ENCODE measurements around the gene SLC35A4.
"Not testable (repeated sequence)": the region's sequence is repeated elsewhere in the genome, so short reads cannot be mapped to it uniquely, and the experiment has no call there.

The SLC35A4 gene

DNA sequence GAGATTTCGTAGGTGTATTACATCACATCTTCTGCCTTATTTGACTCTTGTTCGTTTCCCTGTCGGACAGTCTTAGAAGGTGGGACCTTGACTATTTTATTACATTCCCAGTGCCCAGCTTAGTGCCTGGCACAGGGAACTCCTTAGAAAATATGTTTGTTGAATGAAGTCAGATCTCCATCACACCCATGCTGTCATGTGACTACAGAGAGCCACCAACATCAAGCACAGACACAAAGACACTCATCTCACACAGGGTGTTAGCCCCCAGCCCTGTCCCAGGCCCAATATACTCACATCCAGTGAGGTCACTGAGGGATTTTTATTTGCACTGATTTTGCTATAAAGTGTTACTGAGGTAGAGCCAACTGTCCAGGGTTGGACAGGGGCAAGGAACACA, 6.7 kb upstream of the SLC35A4 start:
- no peak for DNase-seq (ENCODE audit: insufficient read length, low spot score)
- peak; percentile 48 for FAIRE-seq

DNA sequence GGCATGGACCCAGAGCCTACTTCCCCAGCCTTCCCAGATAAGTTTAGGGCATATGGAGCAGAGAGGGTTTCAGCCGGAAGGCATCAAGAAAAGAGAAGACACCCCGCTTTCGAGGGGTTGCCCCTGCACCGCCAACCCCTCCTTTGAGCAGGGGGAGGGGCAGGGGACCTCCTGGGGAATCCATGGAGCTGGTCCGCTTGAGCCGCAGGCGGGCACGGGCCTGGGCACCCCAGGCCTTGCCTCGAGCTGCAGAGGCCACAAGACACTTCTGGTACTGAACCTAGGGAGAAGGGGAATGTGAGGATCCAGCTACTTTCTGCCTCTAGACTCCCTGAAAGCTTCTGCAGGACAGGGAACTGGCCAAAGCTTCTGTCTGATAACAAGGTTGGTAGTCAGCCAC, 6.1 kb upstream of the SLC35A4 start:
- FAIRE-seq (no peak), DNase-seq (ENCODE audit: insufficient read length, low spot score) (no peak)

- FAIRE-seq (no peak), DNase-seq (ENCODE audit: insufficient read length, low spot score) (no peak)
These were observed 4.4 kb upstream of the SLC35A4 start for GRCh38 chr5:140560227-140560626.

DNA sequence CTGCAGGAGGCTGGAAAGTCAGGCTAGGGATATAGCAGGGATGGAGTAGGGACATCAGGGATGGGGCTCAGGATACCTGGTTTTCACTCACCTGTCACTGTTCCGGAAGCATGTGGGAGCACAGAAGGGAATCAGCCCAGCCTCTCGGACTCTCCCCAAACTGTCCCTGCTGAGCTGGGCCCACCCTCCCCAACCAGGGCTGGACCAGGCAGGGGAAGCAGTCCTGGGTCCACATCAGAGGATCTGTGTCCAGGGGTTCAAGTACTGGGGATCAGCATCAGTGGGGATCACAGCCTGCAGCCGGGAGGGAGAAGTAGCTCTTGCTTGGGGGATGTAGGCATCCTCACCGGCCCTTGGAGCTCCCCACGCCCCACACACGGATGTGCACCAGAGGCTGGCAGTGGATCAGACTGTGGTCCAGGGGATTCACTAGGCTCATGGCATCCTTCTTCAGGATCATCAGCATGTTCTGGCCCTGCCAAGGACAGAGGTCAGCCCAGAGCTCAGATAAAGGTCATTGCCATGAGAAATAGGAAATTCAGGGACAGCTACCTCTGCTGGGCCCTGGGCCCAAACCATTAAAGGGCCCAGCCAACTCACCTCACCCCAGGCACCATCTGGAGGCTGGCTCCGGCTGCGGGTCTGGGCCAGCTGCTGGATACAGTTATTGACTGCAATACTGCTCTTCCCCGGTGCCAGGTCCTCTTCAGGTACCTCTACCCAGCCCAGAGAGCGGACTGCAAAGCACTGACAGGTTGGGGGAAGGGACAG, 2.7 kb upstream of the SLC35A4 start:
- FAIRE-seq, result no peak
- DNase-seq (ENCODE audit: insufficient read length, low spot score), result no peak

DNA sequence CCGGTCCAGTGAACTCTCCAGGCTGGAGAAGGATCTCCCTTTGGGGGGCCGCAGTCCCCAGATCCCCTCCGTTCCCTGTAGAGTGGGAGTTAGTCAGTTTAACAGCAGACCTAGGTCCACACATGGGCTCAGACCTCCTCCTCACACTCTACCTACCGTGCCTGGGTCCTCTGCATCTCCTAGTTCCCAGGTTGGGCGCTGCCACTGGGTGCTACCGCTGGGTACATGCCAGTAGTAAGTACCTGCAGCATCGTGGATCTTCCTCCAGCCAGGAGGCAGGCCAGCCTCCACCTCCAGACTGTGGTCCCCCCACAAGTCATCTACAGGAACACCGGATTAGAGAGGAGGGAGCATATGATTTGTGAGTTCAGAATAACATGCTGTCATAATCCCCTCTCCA, 1.0 kb upstream of the SLC35A4 start:
- FAIRE-seq, result no peak
- DNase-seq (ENCODE audit: insufficient read length, low spot score), result no peak

DNA sequence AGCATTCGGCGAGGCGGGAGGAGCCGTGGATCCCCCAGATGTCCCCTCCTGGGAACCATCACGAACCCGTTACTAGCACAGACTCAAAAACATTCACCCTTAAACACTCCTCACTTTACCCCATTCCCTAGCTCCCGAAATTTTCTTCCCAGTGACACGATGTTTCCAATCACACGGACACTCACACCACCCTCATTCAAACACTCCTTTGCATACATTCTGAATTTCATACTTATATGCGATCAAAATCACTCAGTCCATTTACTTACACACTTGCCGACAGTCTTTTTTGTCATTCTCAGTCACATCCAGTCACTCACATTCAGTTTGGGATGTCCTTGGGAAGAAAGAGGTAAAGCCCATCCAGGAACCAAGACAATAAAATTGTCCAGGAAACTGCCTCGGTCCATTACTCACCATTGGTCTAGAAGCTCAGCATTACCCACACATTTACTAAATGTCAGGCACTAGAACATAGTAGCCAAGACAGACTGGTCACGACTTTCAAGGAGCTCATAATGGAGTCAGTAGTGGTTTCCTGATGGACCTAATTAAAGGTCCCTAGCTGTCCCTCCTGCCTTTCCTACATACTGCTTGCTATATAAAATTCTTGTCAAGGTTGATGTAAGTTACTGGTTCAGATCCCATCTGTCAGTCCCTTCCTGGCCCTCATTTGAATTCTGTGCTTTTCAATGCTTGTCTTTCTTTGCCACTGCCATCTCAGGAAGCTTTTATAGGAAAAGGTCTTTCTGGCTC, 574 bp downstream of the SLC35A4 start:
- FAIRE-seq (no peak), DNase-seq (ENCODE audit: insufficient read length, low spot score) (no peak)

DNA sequence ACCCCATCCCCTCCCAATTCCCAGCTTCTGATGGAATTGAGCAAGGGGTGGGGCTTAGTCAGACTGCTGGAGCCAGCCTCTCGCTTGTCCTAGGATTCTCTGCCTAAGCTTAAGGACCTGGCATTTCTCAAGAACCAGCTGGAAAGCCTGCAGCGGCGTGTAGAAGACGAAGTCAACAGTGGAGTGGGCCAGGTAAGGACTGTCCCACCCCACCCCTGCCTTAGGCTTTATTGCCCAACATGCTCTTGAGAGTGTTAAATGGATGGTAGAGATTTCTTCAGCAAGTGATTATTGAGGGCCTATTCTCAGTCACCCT, 1.1 kb downstream of the SLC35A4 start:
- FAIRE-seq (no peak), DNase-seq (ENCODE audit: insufficient read length, low spot score) (no peak)

- FAIRE-seq (no peak), DNase-seq (ENCODE audit: insufficient read length, low spot score) (no peak)
These were observed 2.0 kb downstream of the SLC35A4 start for GRCh38 chr5:140566665-140567064.

GRCh38 chr5:140567136-140567818, 2.6 kb downstream of the SLC35A4 start:
- no peak for FAIRE-seq
- no peak for DNase-seq (ENCODE audit: insufficient read length, low spot score)

GRCh38 chr5:140567871-140568270, 3.2 kb downstream of the SLC35A4 start:
- DNase-seq (ENCODE audit: insufficient read length, low spot score) (no peak), FAIRE-seq (no peak)

- DNase-seq (ENCODE audit: insufficient read length, low spot score) (no peak), FAIRE-seq (no peak)
These were observed 3.9 kb downstream of the SLC35A4 start for GRCh38 chr5:140568443-140569063.

- FAIRE-seq (peak; percentile 95), DNase-seq (ENCODE audit: insufficient read length, low spot score) (peak; percentile 36)
These were observed 4.6 kb downstream of the SLC35A4 start for GRCh38 chr5:140569197-140569596.

GRCh38 chr5:140570058-140570457, 5.4 kb downstream of the SLC35A4 start:
- FAIRE-seq, result no peak
- no peak for DNase-seq (ENCODE audit: insufficient read length, low spot score)

GRCh38 chr5:140570488-140570887, 5.9 kb downstream of the SLC35A4 start:
- no peak for FAIRE-seq
- no peak for DNase-seq (ENCODE audit: insufficient read length, low spot score)

GRCh38 chr5:140571105-140571504, 6.5 kb downstream of the SLC35A4 start:
- DNase-seq (ENCODE audit: insufficient read length, low spot score), result no peak
- FAIRE-seq, result no peak

DNA sequence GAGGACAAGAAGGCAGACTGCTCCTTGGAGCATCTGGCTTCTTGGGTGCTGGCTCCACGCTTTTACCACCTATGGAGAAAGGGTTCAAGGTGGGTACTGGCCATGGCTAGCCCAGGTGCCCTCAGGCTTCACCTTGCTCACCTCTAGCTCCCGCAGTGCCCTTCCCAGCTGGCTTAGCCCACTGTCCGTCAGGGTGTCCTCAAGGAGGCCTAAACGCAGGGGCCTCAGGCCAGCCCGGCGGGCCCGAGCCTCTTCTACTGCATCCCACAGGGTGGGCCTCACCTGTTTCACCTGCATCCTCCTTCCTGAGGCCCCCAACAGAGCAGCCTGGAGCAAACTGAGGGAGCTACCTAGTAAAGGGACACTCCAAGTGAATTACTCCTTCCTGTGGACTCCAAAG, 9.1 kb downstream of the SLC35A4 start:
- FAIRE-seq (no peak), DNase-seq (ENCODE audit: insufficient read length, low spot score) (no peak)

DNA sequence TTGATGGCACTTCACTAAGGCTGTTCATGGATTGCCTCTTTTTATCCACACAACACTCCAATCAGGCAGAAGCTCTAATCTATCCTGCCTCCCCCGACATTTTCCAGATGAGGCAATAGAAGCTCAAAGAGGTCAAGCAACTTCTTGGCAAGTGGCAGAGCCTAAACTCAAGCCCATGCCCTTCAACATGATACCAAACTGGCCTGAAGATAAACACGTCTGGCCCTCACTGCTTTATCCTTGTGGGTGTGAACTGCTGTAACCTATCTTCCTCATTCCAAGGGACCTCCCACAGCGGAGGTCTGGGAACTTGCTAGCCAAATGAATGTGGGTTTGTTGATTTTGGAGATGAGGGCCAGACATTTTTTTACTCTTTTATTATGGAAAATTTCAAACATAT, 9.5 kb downstream of the SLC35A4 start:
- DNase-seq (ENCODE audit: insufficient read length, low spot score), result no peak
- no peak for FAIRE-seq

GRCh38 chr5:140575309-140575708, 10.7 kb downstream of the SLC35A4 start:
- FAIRE-seq (no peak), DNase-seq (ENCODE audit: insufficient read length, low spot score) (no peak)

- FAIRE-seq, result no peak
- no peak for DNase-seq (ENCODE audit: insufficient read length, low spot score)
These were observed 12.2 kb downstream of the SLC35A4 start for GRCh38 chr5:140576776-140577201.

DNA sequence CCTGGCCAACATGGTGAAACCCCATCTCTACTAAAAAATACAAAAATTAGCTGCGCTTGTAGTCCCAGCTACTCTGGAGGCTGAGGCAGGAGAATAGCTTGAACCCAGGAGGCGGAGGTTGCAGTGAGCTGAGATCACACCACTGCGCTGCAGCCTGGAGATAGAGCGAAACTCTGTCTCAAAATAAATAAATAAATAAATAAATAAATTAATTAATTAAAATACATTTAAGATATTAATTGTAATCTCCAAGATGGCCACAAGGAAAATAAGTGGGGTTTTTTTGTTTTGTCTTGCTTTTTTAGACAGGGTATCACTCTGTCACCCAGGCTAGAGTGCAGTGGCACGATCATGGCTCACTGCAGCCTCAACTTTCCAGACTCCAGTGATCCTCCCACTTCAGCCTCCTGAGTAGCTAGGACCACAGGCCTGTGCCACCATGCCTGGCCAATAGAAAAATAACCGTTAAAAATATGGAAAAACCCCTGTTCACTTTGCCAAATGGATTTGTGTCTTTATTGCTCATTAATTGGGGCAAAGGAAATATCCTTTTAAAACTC, 14.6 kb downstream of the SLC35A4 start:
- not testable (repeated sequence) for FAIRE-seq; DNase-seq (ENCODE audit: insufficient read length, low spot score)

DNA sequence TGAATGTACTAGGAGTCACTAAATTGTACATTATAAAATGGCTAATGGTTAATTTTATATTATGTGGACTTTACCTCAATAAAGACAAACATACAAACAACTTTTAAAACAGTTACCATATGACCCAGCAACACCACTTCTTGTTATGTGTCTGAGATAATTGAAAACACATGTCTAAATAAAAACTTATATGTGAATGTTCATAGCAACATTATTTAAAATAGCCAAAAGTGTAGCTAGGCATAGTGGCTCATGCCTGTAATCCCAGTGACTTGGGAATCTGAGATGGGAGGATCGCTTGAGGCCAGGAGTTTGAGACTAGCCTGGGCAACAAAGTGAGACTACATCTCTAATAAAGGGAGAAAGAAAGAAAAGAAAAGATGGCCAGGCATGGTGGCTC, 22.9 kb downstream of the SLC35A4 start:
- FAIRE-seq (no peak), DNase-seq (ENCODE audit: insufficient read length, low spot score) (no peak)
